ENCODE measurements around the gene NTHL1.

NTHL1 gene

GRCh38 chr16:2078691-2079090, 31.1 kb upstream of the NTHL1 start:
- Histone ChIP-seq H3K27ac (ENCODE audit: low read length) (no peak overlapping the region), H4K20me1 (ENCODE audit: insufficient read depth, low read length) (peaks cover 3% of the 10 kb centered on the region; the same call in 1 of the 2 replicates), H3K4me1 (ENCODE audit: insufficient read depth, low read length) (no peaks in the 10 kb centered on the region), H3K27me3 (ENCODE audit: insufficient read depth, low read length, poor library complexity) (no peaks in the 10 kb centered on the region), H3K9ac (ENCODE audit: low read depth, low read length) (no peak overlapping the region), H3K79me2 (ENCODE audit: insufficient read depth, low read length) (no peaks in the 10 kb centered on the region), H3K4me2 (ENCODE audit: insufficient read depth, low read length) (no peak overlapping the region), H3K4me3 (ENCODE audit: low read depth in 1 of 2, low read length in 2 of 2) (no peak overlapping the region), H2AFZ (ENCODE audit: low read depth, low read length) (no peak overlapping the region), H3K9me3 (ENCODE audit: insufficient read depth, low read length, severe bottlenecking) (no peaks in the 10 kb centered on the region), H3K36me3 (ENCODE audit: insufficient read depth, low read length) (peaks cover 79% of the 10 kb centered on the region)
- TF ChIP-seq, protein P1, sequence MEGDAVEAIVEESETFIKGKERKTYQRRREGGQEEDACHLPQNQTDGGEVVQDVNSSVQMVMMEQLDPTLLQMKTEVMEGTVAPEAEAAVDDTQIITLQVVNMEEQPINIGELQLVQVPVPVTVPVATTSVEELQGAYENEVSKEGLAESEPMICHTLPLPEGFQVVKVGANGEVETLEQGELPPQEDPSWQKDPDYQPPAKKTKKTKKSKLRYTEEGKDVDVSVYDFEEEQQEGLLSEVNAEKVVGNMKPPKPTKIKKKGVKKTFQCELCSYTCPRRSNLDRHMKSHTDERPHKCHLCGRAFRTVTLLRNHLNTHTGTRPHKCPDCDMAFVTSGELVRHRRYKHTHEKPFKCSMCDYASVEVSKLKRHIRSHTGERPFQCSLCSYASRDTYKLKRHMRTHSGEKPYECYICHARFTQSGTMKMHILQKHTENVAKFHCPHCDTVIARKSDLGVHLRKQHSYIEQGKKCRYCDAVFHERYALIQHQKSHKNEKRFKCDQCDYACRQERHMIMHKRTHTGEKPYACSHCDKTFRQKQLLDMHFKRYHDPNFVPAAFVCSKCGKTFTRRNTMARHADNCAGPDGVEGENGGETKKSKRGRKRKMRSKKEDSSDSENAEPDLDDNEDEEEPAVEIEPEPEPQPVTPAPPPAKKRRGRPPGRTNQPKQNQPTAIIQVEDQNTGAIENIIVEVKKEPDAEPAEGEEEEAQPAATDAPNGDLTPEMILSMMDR (IDR thresholded peaks at IDR 0.05; ENCODE audit: borderline replicate concordance, extremely low read depth, low read length, poor library complexity, severe bottlenecking): no peak
- TF ChIP-seq EZH2 (IDR thresholded peaks at IDR 0.05; ENCODE audit: borderline replicate concordance, low read depth, low read length, severe bottlenecking): no peak
- DNase-seq (no peak), ATAC-seq (ENCODE audit: insufficient read depth, low read depth) (no peak)

DNA sequence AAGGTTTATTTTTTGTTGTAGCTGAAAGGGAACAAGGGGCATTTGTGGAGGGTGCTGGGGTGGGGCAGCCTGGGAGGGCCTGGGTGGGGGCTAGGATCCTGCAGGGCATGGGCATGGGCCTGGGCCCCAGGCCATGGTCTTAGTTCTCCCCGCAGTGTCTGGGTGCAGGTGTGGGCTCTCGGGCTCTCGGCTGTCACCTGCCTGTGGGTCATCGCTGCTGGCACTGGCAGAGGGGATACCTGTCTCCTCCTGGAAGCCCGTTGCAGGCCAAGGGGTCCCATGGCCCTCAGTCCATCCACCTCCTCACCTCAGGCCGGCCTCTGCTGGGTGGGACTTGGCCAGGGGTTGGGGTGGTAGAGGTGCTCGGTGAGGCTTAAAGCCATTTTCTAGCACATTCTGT, 30.5 kb upstream of the NTHL1 start:
- H3K4me2 ChIP-seq (ENCODE audit: insufficient read depth, low read length): no peak overlapping the region
- H3K27ac ChIP-seq (ENCODE audit: low read length): no peak overlapping the region
- H3K36me3 ChIP-seq (ENCODE audit: insufficient read depth, low read length): peaks cover 79% of the 10 kb centered on the region
- no peaks in the 10 kb centered on the region for H3K79me2 ChIP-seq (ENCODE audit: insufficient read depth, low read length)
- no peaks in the 10 kb centered on the region for H3K27me3 ChIP-seq (ENCODE audit: insufficient read depth, low read length, poor library complexity)
- H4K20me1 ChIP-seq (ENCODE audit: insufficient read depth, low read length): peaks cover 3% of the 10 kb centered on the region; the same call in 1 of the 2 replicates
- no peak overlapping the region for H3K4me3 ChIP-seq (ENCODE audit: low read depth in 1 of 2, low read length in 2 of 2)
- TF ChIP-seq, protein P1 (IDR thresholded peaks at IDR 0.05; ENCODE audit: borderline replicate concordance, extremely low read depth, low read length, poor library complexity, severe bottlenecking): no peak
- no peak for TF ChIP-seq EZH2 (IDR thresholded peaks at IDR 0.05; ENCODE audit: borderline replicate concordance, low read depth, low read length, severe bottlenecking)
- H3K9ac ChIP-seq (ENCODE audit: low read depth, low read length): no peak overlapping the region
- ATAC-seq (ENCODE audit: insufficient read depth, low read depth): no peak
- DNase-seq: no peak
- H3K4me1 ChIP-seq (ENCODE audit: insufficient read depth, low read length): no peaks in the 10 kb centered on the region
- no peaks in the 10 kb centered on the region for H3K9me3 ChIP-seq (ENCODE audit: insufficient read depth, low read length, severe bottlenecking)
- no peak overlapping the region for H2AFZ ChIP-seq (ENCODE audit: low read depth, low read length)

GRCh38 chr16:2077696-2078095, 30.1 kb upstream of the NTHL1 start:
- Histone ChIP-seq H3K79me2 (ENCODE audit: insufficient read depth, low read length) (no peaks in the 10 kb centered on the region), H3K4me2 (ENCODE audit: insufficient read depth, low read length) (no peak overlapping the region), H3K9me3 (ENCODE audit: insufficient read depth, low read length, severe bottlenecking) (no peaks in the 10 kb centered on the region), H3K4me1 (ENCODE audit: insufficient read depth, low read length) (no peaks in the 10 kb centered on the region), H3K4me3 (ENCODE audit: low read depth in 1 of 2, low read length in 2 of 2) (no peak overlapping the region), H3K27ac (ENCODE audit: low read length) (no peak overlapping the region), H2AFZ (ENCODE audit: low read depth, low read length) (no peak overlapping the region), H3K36me3 (ENCODE audit: insufficient read depth, low read length) (peaks cover 81% of the 10 kb centered on the region), H4K20me1 (ENCODE audit: insufficient read depth, low read length) (peaks cover 3% of the 10 kb centered on the region; the same call in 1 of the 2 replicates), H3K9ac (ENCODE audit: low read depth, low read length) (no peak overlapping the region), H3K27me3 (ENCODE audit: insufficient read depth, low read length, poor library complexity) (no peaks in the 10 kb centered on the region)
- TF ChIP-seq, protein P1 (IDR thresholded peaks at IDR 0.05; ENCODE audit: borderline replicate concordance, extremely low read depth, low read length, poor library complexity, severe bottlenecking): no peak
- no peak for TF ChIP-seq EZH2 (IDR thresholded peaks at IDR 0.05; ENCODE audit: borderline replicate concordance, low read depth, low read length, severe bottlenecking)
- ATAC-seq (ENCODE audit: insufficient read depth, low read depth): no peak
- DNase-seq: no peak

- no peak for TF ChIP-seq EZH2 (IDR thresholded peaks at IDR 0.05; ENCODE audit: borderline replicate concordance, low read depth, low read length, severe bottlenecking)
- TF ChIP-seq, protein P1 (IDR thresholded peaks at IDR 0.05; ENCODE audit: borderline replicate concordance, extremely low read depth, low read length, poor library complexity, severe bottlenecking): no peak
- no peak overlapping the region for H3K4me2 ChIP-seq (ENCODE audit: insufficient read depth, low read length)
- ATAC-seq (ENCODE audit: insufficient read depth, low read depth) (no peak), DNase-seq (no peak)
- H3K27ac ChIP-seq (ENCODE audit: low read length): no peak overlapping the region
- no peaks in the 10 kb centered on the region for H3K9me3 ChIP-seq (ENCODE audit: insufficient read depth, low read length, severe bottlenecking)
- H3K9ac ChIP-seq (ENCODE audit: low read depth, low read length): no peak overlapping the region
- no peaks in the 10 kb centered on the region for H3K27me3 ChIP-seq (ENCODE audit: insufficient read depth, low read length, poor library complexity)
- no peaks in the 10 kb centered on the region for H3K79me2 ChIP-seq (ENCODE audit: insufficient read depth, low read length)
- no peaks in the 10 kb centered on the region for H3K4me1 ChIP-seq (ENCODE audit: insufficient read depth, low read length)
- peaks cover 3% of the 10 kb centered on the region; the same call in 1 of the 2 replicates for H4K20me1 ChIP-seq (ENCODE audit: insufficient read depth, low read length)
- H3K4me3 ChIP-seq (ENCODE audit: low read depth in 1 of 2, low read length in 2 of 2): no peak overlapping the region
- H3K36me3 ChIP-seq (ENCODE audit: insufficient read depth, low read length): peaks cover 81% of the 10 kb centered on the region
- no peak overlapping the region for H2AFZ ChIP-seq (ENCODE audit: low read depth, low read length)
Observed at GRCh38 chr16:2077016-2077415, 29.4 kb upstream of the NTHL1 start.

Measured in DND-41 (cell line).